GM10248 (cell line): ENCODE measurements around the gene PLSCR3.

Source experiments
- CTCF ChIA-PET: fragments of 300-600 bp; sonication (Branson Sonifier 250); formaldehyde crosslinking; extraction: SDS; loops from one replicate; lab custom pipeline; 2021; ENCODE audit warnings: antibody characterized with exemption; lab: Yijun Ruan, JAX
- POLR2A ChIA-PET: fragments of 350-650 bp; sonication (Branson Sonifier 250); formaldehyde crosslinking; extraction: SDS; loops from one replicate; lab custom pipeline; 2020; ENCODE audit warnings: antibody characterized with exemption; lab: Yijun Ruan, JAX
- DNase-seq: peaks from one replicate; pipeline ENCODE4 v3.0.0; 2012; ENCODE audit errors: extremely low spot score
- CTCF ChIP-seq: IDR thresholded peaks from 2 replicates; pipeline ENCODE4 v1.5.1; 2012; ENCODE audit warnings: mild to moderate bottlenecking, low read depth; ENCODE audit errors: extremely low read depth, missing control alignments, control extremely low read depth

Gene PLSCR3

GRCh38 chr17:7440113-7440833, 45.9 kb upstream of the PLSCR3 start:
- CTCF ChIA-PET = interaction anchor here (0.9 to 4.5 kb wide), 8 partner anchors 12 to 120 kb away, joined by 3 to 20 read pairs (median 3); partner anchors contain the start of genes SENP3, SPEM1 and SPEM2
- DNase-seq = peak; percentile 76
- POLR2A ChIA-PET = interaction anchor here (0.9 to 2.1 kb wide), 4 partner anchors 10 to 45 kb away, joined by 4 to 12 read pairs (median 6); partner anchors contain the start of gene POLR2A
- TF ChIP-seq CTCF = no peak

- no peak for TF ChIP-seq CTCF
- ChIA-PET CTCF (interaction anchor here (1.2 to 4.5 kb wide), 5 partner anchors 13 to 121 kb away, joined by 3 to 20 read pairs (median 7); partner anchors contain the start of genes SENP3 and SPEM2), POLR2A (interaction anchor here (0.9 to 2.1 kb wide), 3 partner anchors 9 to 45 kb away, joined by 4 to 12 read pairs (median 7); partner anchors contain the start of gene POLR2A)
- DNase-seq = no peak
These were observed 45.3 kb upstream of the PLSCR3 start, which contains the start of gene FGF11 for GRCh38 chr17:7439462-7440112. Gene FGF11, plus strand, starts transcription at chr17:7439512. Its CDS starts 109 bp downstream, at chr17:7439621.

- no peak for DNase-seq
- POLR2A ChIA-PET = interaction anchor here (0.6 to 1.2 kb wide), 3 partner anchors 45 to 135 kb away, joined by 3 to 8 read pairs (median 3); partner anchors contain the start of gene POLR2A
- no peak for TF ChIP-seq CTCF
- CTCF ChIA-PET = interaction anchor here (0.6 to 5.3 kb wide), 6 partner anchors 13 to 121 kb away, joined by 3 to 43 read pairs (median 17); partner anchors contain the start of genes SENP3, SPEM2, TMEM95 and TNFSF13
These were observed 44.5 kb upstream of the PLSCR3 start for GRCh38 chr17:7438656-7439460.

- POLR2A ChIA-PET = interaction anchor here (0.6 to 1.2 kb wide), 3 partner anchors 46 to 136 kb away, joined by 3 to 8 read pairs (median 3); partner anchors contain the start of gene POLR2A
- DNase-seq = peak; percentile 52
- no peak for TF ChIP-seq CTCF
- CTCF ChIA-PET = interaction anchor here (0.6 to 5.3 kb wide), 5 partner anchors 15 to 122 kb away, joined by 3 to 43 read pairs (median 27); partner anchors contain the start of genes SENP3, TMEM95 and TNFSF13
These were observed 43.8 kb upstream of the PLSCR3 start for GRCh38 chr17:7437950-7438614.

- CTCF ChIA-PET = interaction anchor here (0.9 to 5.3 kb wide), 17 partner anchors 8 to 152 kb away, joined by 3 to 43 read pairs (median 4); partner anchors contain the start of genes CHRNB1, POLR2A, SENP3 and SPEM2
- DNase-seq = no peak
- no peak for TF ChIP-seq CTCF
- POLR2A ChIA-PET = interaction anchor here (1.1 kb wide), 1 partner anchor 47 kb away, joined by 8 read pairs; the partner anchor contains the start of gene POLR2A
These were observed 43.1 kb upstream of the PLSCR3 start for GRCh38 chr17:7437369-7437863.
